Esophagus squamous epithelium (tissue), 4 donors: ENCODE measurements around the gene DCP1B.

Experiments used
- POLR2A ChIP-seq, 4 donors: fragments of 450-650 bp; IDR thresholded peaks; one replicate each; pipeline ENCODE4 v1.6.1; 2017; ENCODE audit warnings: antibody characterized with exemption in 4 of 4, mild to moderate bottlenecking in 4 of 4, moderate library complexity in 3 of 4
- TF ChIP-seq, protein P1 (sequence below), 6 experiments: fragments of 450-650 bp in 4 of 6; fragments of 200-600 bp in 2 of 6; sonication (generic) in 2 of 6; IDR thresholded peaks; one replicate each; pipeline ENCODE4 v1.5.1; 2016 to 2019; ENCODE audit warnings: antibody characterized with exemption in 6 of 6, mild to moderate bottlenecking in 4 of 6, moderate library complexity in 4 of 6

DNA sequence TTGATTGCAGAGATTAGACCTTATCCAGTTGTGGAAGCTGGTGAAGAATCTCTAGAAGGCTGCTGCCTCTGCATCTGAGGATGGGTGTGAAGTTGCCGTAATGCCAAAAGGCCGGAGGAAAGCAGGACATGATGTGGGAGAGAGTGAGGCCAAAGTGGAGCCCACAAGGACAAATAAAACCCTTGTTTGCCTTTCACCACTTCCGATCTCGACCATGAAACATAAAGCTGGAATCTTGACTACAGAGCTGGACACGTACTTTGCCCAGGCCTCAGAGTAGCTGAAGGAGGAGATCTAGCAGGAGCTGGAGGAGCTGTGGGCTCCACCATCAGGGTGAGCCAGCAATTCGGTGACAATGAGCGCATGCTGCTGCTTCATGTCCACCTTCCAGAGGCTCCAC lies 43.5 kb upstream of the DCP1B start:
- TF ChIP-seq, protein P1, sequence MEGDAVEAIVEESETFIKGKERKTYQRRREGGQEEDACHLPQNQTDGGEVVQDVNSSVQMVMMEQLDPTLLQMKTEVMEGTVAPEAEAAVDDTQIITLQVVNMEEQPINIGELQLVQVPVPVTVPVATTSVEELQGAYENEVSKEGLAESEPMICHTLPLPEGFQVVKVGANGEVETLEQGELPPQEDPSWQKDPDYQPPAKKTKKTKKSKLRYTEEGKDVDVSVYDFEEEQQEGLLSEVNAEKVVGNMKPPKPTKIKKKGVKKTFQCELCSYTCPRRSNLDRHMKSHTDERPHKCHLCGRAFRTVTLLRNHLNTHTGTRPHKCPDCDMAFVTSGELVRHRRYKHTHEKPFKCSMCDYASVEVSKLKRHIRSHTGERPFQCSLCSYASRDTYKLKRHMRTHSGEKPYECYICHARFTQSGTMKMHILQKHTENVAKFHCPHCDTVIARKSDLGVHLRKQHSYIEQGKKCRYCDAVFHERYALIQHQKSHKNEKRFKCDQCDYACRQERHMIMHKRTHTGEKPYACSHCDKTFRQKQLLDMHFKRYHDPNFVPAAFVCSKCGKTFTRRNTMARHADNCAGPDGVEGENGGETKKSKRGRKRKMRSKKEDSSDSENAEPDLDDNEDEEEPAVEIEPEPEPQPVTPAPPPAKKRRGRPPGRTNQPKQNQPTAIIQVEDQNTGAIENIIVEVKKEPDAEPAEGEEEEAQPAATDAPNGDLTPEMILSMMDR (IDR thresholded peaks at IDR 0.05): no peak
- TF ChIP-seq POLR2A (IDR thresholded peaks at IDR 0.05): no peak
